Heart left ventricle (tissue), 16 donors: ENCODE measurements around the gene ARAP1. TPM values are rescaled to one million over a fixed set of nuclear protein-coding genes. Genes with fewer than 3 reads are reported as not detected.

Source experiments
- ATAC-seq, 4 donors: fragments of 200-7000 bp; cut with Tn5 transposase; one replicate each; pipeline ENCODE4 v1.9.1; 2020 to 2022; ENCODE audit warnings: moderate library complexity in 4 of 4, mild to moderate bottlenecking in 3 of 4, moderate number of reproducible peaks in 1 of 4
- DNase-seq, 5 donors: peaks; one replicate each; pipeline ENCODE4 v3.0.0-alpha.2; 2020
- H3K27ac ChIP-seq, 12 donors: fragments of 200-600 bp; sonication (generic) in 4 of 12; one replicate each; pipeline versions ENCODE4 v1.5.0 to v1.8.0; 2016 to 2022; ENCODE audit warnings: mild to moderate bottlenecking in 2 of 12
- H3K27me3 ChIP-seq, 9 donors: fragments of 200-600 bp; sonication (generic) in 2 of 9; one replicate each; pipeline versions ENCODE4 v1.5.1 to v1.8.0; 2016 to 2022; ENCODE audit warnings: mild to moderate bottlenecking in 3 of 9
- H3K36me3 ChIP-seq, 9 donors: fragments of 200-600 bp; sonication (generic) in 2 of 9; one replicate each; pipeline versions ENCODE4 v1.5.0 to v1.8.0; 2018 to 2022; ENCODE audit warnings: mild to moderate bottlenecking in 2 of 9
- H3K4me1 ChIP-seq, 12 donors: fragments of 200-600 bp; sonication (generic) in 4 of 12; one replicate each; pipeline versions ENCODE4 v1.5.0 to v1.8.0; 2016 to 2022; ENCODE audit warnings: mild to moderate bottlenecking in 3 of 12
- H3K4me3 ChIP-seq, 12 donors: fragments of 200-600 bp; sonication (generic) in 4 of 12; one replicate each; pipeline versions ENCODE4 v1.5.0 to v1.8.0; 2017 to 2022; ENCODE audit warnings: mild to moderate bottlenecking in 9 of 12, moderate library complexity in 4 of 12
- H3K9me3 ChIP-seq, 12 donors: fragments of 200-600 bp; sonication (generic) in 4 of 12; one replicate each; pipeline versions ENCODE4 v1.5.0 to v1.8.0; 2016 to 2022; ENCODE audit warnings: mild to moderate bottlenecking in 1 of 12
- CTCF ChIP-seq, 12 donors: fragments of 200-600 bp; sonication (generic) in 4 of 12; IDR thresholded peaks; one replicate each; pipeline versions ENCODE4 v1.5.0 to v1.8.0; 2018 to 2022; ENCODE audit warnings: antibody characterized with exemption in 12 of 12, mild to moderate bottlenecking in 5 of 12
- POLR2A ChIP-seq, 2 donors: fragments of 450-650 bp; IDR thresholded peaks; one replicate each; pipeline ENCODE4 v1.6.1; 2017; ENCODE audit warnings: antibody characterized with exemption in 2 of 2, mild to moderate bottlenecking in 2 of 2, moderate library complexity in 2 of 2
- WGBS, 4 donors: extraction: QIAGEN DNeasy Blood & Tissue Kit in 2 of 4; methylation state at CpG; one replicate each; pipeline versions ENCODE4 v1.1.5 to v1.1.7; 2013 to 2018; 5-methylcytosine and 5-hydroxymethylcytosine counted together
- intact Hi-C, 10 donors: fragments of 100-400 bp; cut with DNase I; formaldehyde crosslinking; loops; one replicate each; pipeline versions ENCODE4 v1.11.1 to v1.14.2; 2022
- polyA plus RNA-seq, 2 donors: library from polyadenylated mRNA; stranded (reverse); fragments of 200-250 nt; gene quantifications; one replicate each; pipeline ENCODE4 v1.2.3, GENCODE V29; 2013
- total RNA-seq, 9 donors: library from RNA; depleted of rRNA in 2 of 9; stranded (reverse); fragments of >200 nt in 2 of 9; fragmentation: NEBNext Ultra II Directional in 3 of 9; extraction: Animal tissue kit (Norgen Biotek cat#: 25700) in 3 of 9; gene quantifications; one replicate each; pipeline versions ENCODE4 v1.1.0 to v1.2.4, GENCODE V29; 2016 to 2023
- donor health status: ischemic (EF 13 %, LVEDD 7.1; RV severe dilation, severe dysfunction).
- donor health status: healthy with polysubstance abuse.
- donor health status: DM: no; HTN: yes; CAD: no.
- donor health status: DM: no; HTN: no; CAD: no.
- donor health status: ischemic (EF 25% LVEDD 6.9; RV normal size, moderate dysfunction).
- donor health status: ischemic (EF 25% LVEDD 5.7; RV mildly dilated, moderate dysfunction).
- donor health status: healthy.
- donor health status: DM: yes; HTN: yes; CAD: no.
- donor health status: ischemic (EF 35%, LVEDD 5.7; RV mildly dilated, moderate dysfunction).
- donor health status: nonischemic (EF 11% LVEDD 7.7; RV severe dilation, severe dysfunction).
- donor health status: DM: yes; HTN: yes; CAD: no.
- donor health status: PGD.
- donor health status: ischemic (EF 29% LVEDD 5.4; RV normal size, mild dysfunction).
- donor health status: nonischemic (EF 23%, LVEDD 6.1; RV moderate dilation, normal function).

The ARAP1 gene
- total and polyA plus RNA-seq, 11 donors: 35.4 to 116 (median 43.6) TPM

- TF ChIP-seq CTCF (IDR thresholded peaks at IDR 0.05) (no peak), POLR2A (IDR thresholded peaks at IDR 0.05) (no peak)
- intact Hi-C loops: loop anchor here in 1 of 10 donors (5.0 kb wide), 1 partner anchor 42 kb away; no protein-coding TSS in a partner anchor
- DNase-seq (peak; percentile 28 to 87 (median 64)), ATAC-seq (peak; percentile 82 to 90 (median 86))
- H3K27ac ChIP-seq: peak overlapping the region in 11 of 12 donors; percentile 33 to 93 (median 65)
- H3K4me1 ChIP-seq: peaks cover 0 to 74% (median 21%) of the 10 kb centered on the region in 12 donors
- WGBS, 4 donors: 52 to 63% (median 56%) methylated on average over 8 of the region's 8 CpGs
- no peaks in the 10 kb centered on the region for H3K27me3 ChIP-seq
- no peaks in the 10 kb centered on the region for H3K9me3 ChIP-seq
- H3K36me3 ChIP-seq: peaks cover 0 to 4% (median 0%) of the 10 kb centered on the region in 9 donors
- peak overlapping the region in 1 of 12 donors; percentile 57 for H3K4me3 ChIP-seq
Measured at GRCh38 chr11:72735495-72736027, 16.6 kb downstream of the ARAP1 start.

GRCh38 chr11:72732329-72732728 lies 19.9 kb downstream of the ARAP1 start:
- Histone ChIP-seq H3K27ac (no peak overlapping the region), H3K36me3 (peaks cover 0 to 4% (median 0%) of the 10 kb centered on the region in 9 donors), H3K9me3 (no peaks in the 10 kb centered on the region), H3K4me3 (no peak overlapping the region), H3K4me1 (peaks cover 0 to 53% (median 14%) of the 10 kb centered on the region in 12 donors), H3K27me3 (no peaks in the 10 kb centered on the region)
- 93 to 97% (median 94%) methylated on average over 8 to 10 of the region's 10 CpGs for WGBS, 4 donors
- ATAC-seq: no peak
- DNase-seq: peak in 2 of 5 donors; percentile 16 to 17
- no peak for TF ChIP-seq POLR2A (IDR thresholded peaks at IDR 0.05)
- no peak for TF ChIP-seq CTCF (IDR thresholded peaks at IDR 0.05)
- intact Hi-C loops: no loop called here

GRCh38 chr11:72730737-72731136 lies 21.5 kb downstream of the ARAP1 start:
- Histone ChIP-seq H3K4me1 (peaks cover 0 to 41% (median 7%) of the 10 kb centered on the region in 12 donors), H3K4me3 (no peak overlapping the region), H3K36me3 (peaks cover 0 to 13% (median 0%) of the 10 kb centered on the region in 9 donors), H3K27ac (no peak overlapping the region), H3K27me3 (no peaks in the 10 kb centered on the region), H3K9me3 (no peaks in the 10 kb centered on the region)
- ATAC-seq: no peak
- 70 to 84% (median 84%) methylated on average over 2 of the region's 2 CpGs for WGBS, 4 donors
- intact Hi-C loops: no loop called here
- TF ChIP-seq CTCF (IDR thresholded peaks at IDR 0.05) (no peak), POLR2A (IDR thresholded peaks at IDR 0.05) (no peak)
- DNase-seq: no peak

GRCh38 chr11:72730243-72730642 lies 22.0 kb downstream of the ARAP1 start:
- DNase-seq (peak in 2 of 5 donors; percentile 1 to 4), ATAC-seq (no peak)
- TF ChIP-seq POLR2A (IDR thresholded peaks at IDR 0.05): no peak
- no peak for TF ChIP-seq CTCF (IDR thresholded peaks at IDR 0.05)
- Histone ChIP-seq H3K27me3 (no peaks in the 10 kb centered on the region), H3K27ac (no peak overlapping the region), H3K9me3 (no peaks in the 10 kb centered on the region), H3K4me1 (peaks cover 0 to 41% (median 3%) of the 10 kb centered on the region in 12 donors), H3K36me3 (peaks cover 0 to 13% (median 0%) of the 10 kb centered on the region in 9 donors), H3K4me3 (no peak overlapping the region)
- intact Hi-C loops: no loop called here
- 85 to 93% (median 89%) methylated on average over 5 of the region's 5 CpGs for WGBS, 4 donors
